ENCODE results near the gene CNTNAP1. TPM values are rescaled to one million over a fixed set of nuclear protein-coding genes. Genes with fewer than 3 reads are reported as not detected.

CNTNAP1 gene
- total RNA-seq, 1 experiment from 2014 or later, result 7.7 TPM

GRCh38 chr17:42706732-42707131, 24.4 kb downstream of the CNTNAP1 start:
- no peak overlapping the region for H2BK120ac ChIP-seq (ENCODE audit: low read depth, low read length, poor library complexity, severe bottlenecking)
- H2BK15ac ChIP-seq (ENCODE audit: low read depth, low read length), result no peak overlapping the region
- no peak overlapping the region for H3K4me2 ChIP-seq (ENCODE audit: insufficient read depth, insufficient read length, low read length)
- H2AK5ac ChIP-seq (ENCODE audit: insufficient read length, low read length), result no peak overlapping the region
- H3K18ac ChIP-seq (ENCODE audit: insufficient read length, low read depth, low read length), result no peak overlapping the region
- H3K4me3 Mint-ChIP-seq, result no peak overlapping the region
- H3K4ac ChIP-seq (ENCODE audit: low read depth, low read length), result no peak overlapping the region
- H3K79me2 ChIP-seq (ENCODE audit: insufficient read depth, low read length), result no peaks in the 10 kb centered on the region
- H4K5ac ChIP-seq (ENCODE audit: insufficient read length, low read depth, low read length), result no peak overlapping the region
- H2AFZ ChIP-seq (ENCODE audit: low read length), result no peak overlapping the region
- H3K23me2 ChIP-seq (ENCODE audit: insufficient read length, low read depth, low read length, poor library complexity, severe bottlenecking), result no peaks in the 10 kb centered on the region
- no peak for TF ChIP-seq CTCF (conservative IDR thresholded peaks at IDR 0.05)
- no peak overlapping the region for H3K56ac ChIP-seq (ENCODE audit: insufficient read length, low read depth, low read length)
- H4K20me1 ChIP-seq (ENCODE audit: control insufficient read depth, insufficient read depth, insufficient read length), result no peaks in the 10 kb centered on the region
- no CpG with 5 or more reads among the region's 5 CpGs for WGBS (ENCODE audit: extremely low coverage, insufficient read length, low lambda C conversion rate)
- H3T11ph ChIP-seq (ENCODE audit: low read length), result no peak overlapping the region
- H3K36me3 Mint-ChIP-seq (ENCODE audit: insufficient read depth in 1 of 3, low read depth in 3 of 3), result peaks cover 15 to 83% (median 70%) of the 10 kb centered on the region in 3 experiments; a peak in 6 of 7 replicates
- H3K79me1 ChIP-seq (ENCODE audit: insufficient read depth, low read depth, low read length, poor library complexity, severe bottlenecking), result no peaks in the 10 kb centered on the region
- no peak overlapping the region for H3K27ac ChIP-seq (ENCODE audit: insufficient read length, low read depth, low read length)
- H4K91ac ChIP-seq (ENCODE audit: insufficient read length, low read depth, low read length), result no peak overlapping the region
- H2BK20ac ChIP-seq (ENCODE audit: low read depth, low read length, poor library complexity, severe bottlenecking), result no peak overlapping the region
- no peak overlapping the region for H2BK5ac ChIP-seq (ENCODE audit: insufficient read length, low read length)
- H3K9me3 Mint-ChIP-seq, result no peaks in the 10 kb centered on the region
- no peaks in the 10 kb centered on the region for H3K27me3 Mint-ChIP-seq (ENCODE audit: low read depth)
- H3K4me1 Mint-ChIP-seq, result no peaks in the 10 kb centered on the region
- H3K9ac ChIP-seq (ENCODE audit: extremely low read depth, insufficient read length, low read length), result no peak overlapping the region
- H3K9me3 ChIP-seq (ENCODE audit: control insufficient read depth, low read depth, low read length), result no peaks in the 10 kb centered on the region
- H3K23ac ChIP-seq (ENCODE audit: insufficient read length, low read depth, low read length), result no peak overlapping the region
- no peak overlapping the region for H4K8ac ChIP-seq (replicated peaks; ENCODE audit: insufficient read length, low read depth, low read length)
- no peaks in the 10 kb centered on the region for H3K4me1 ChIP-seq (ENCODE audit: insufficient read depth, low read length)
- H3K14ac ChIP-seq (ENCODE audit: insufficient read depth, low read length), result no peak overlapping the region
- no peak overlapping the region for H3K27ac Mint-ChIP-seq
- H2BK12ac ChIP-seq (ENCODE audit: insufficient read length, low read depth, low read length), result no peak overlapping the region
- DNase-seq, result no peak
- H3K27me3 ChIP-seq (ENCODE audit: insufficient read depth, low read length), result no peaks in the 10 kb centered on the region

Data from H9 (cell line).